GM23338 (cell line): ENCODE data around the gene RAX2. TPM values are rescaled to one million over a fixed set of nuclear protein-coding genes. Genes with fewer than 3 reads are reported as not detected.
A peak's percentile ranks its signal among the peaks of the same experiment; 100 is the strongest.

ENCODE experiments used
- ATAC-seq: fragments of 200-7000 bp; cut with Tn5 transposase; 3 replicates; pipeline ENCODE4 v1.9.1; 2020
- DNase-seq: peaks from one replicate; pipeline ENCODE4 v3.0.0-alpha.2; 2015; ENCODE audit warnings: low spot score
- H2AFZ ChIP-seq: fragments of 200-600 bp; sonication (generic); 2 replicates; pipeline ENCODE4 v1.8.0; 2016; ENCODE audit warnings: antibody characterized with exemption, mild to moderate bottlenecking, moderate library complexity
- H3F3A ChIP-seq: fragments of 200-600 bp; sonication (generic); replicated peaks from 2 replicates; pipeline ENCODE4 v1.8.0; 2017; ENCODE audit warnings: antibody characterized with exemption, mixed run types, low read depth
- H3K27ac ChIP-seq: fragments of 200-600 bp; sonication (generic); 2 replicates; pipeline ENCODE4 v1.6.1; 2016; ENCODE audit warnings: low read depth
- H3K27me3 ChIP-seq: fragments of 200-600 bp; sonication (generic); 2 replicates; pipeline ENCODE4 v1.8.0; 2016; ENCODE audit warnings: mild to moderate bottlenecking, mixed run types, moderate library complexity; ENCODE audit not compliant: insufficient read depth
- H3K36me3 ChIP-seq: fragments of 200-600 bp; sonication (generic); 2 replicates; pipeline ENCODE4 v1.8.0; 2016; ENCODE audit warnings: mild to moderate bottlenecking; ENCODE audit not compliant: insufficient read depth
- H3K4me1 ChIP-seq: fragments of 200-600 bp; sonication (generic); 2 replicates; pipeline ENCODE4 v1.8.0; 2016; ENCODE audit warnings: mild to moderate bottlenecking, moderate library complexity; ENCODE audit not compliant: insufficient read depth
- H3K4me2 ChIP-seq: fragments of 200-600 bp; sonication (generic); 2 replicates; pipeline ENCODE4 v1.7.1; 2017; ENCODE audit warnings: mixed run types
- H3K4me3 ChIP-seq: fragments of 200-600 bp; sonication (generic); 2 replicates; pipeline ENCODE4 v1.6.1; 2016; ENCODE audit warnings: mixed run types
- H3K79me2 ChIP-seq: fragments of 200-600 bp; sonication (generic); replicated peaks from 2 replicates; pipeline ENCODE4 v1.8.0; 2017; ENCODE audit warnings: mild to moderate bottlenecking; ENCODE audit not compliant: insufficient read depth
- H3K9me2 ChIP-seq: fragments of 200-600 bp; sonication (generic); 2 replicates; pipeline ENCODE4 v1.8.0; 2017; ENCODE audit not compliant: insufficient read depth
- H4K20me1 ChIP-seq: fragments of 200-600 bp; sonication (generic); replicated peaks from 2 replicates; pipeline ENCODE4 v1.8.0; 2017; ENCODE audit warnings: mild to moderate bottlenecking; ENCODE audit not compliant: insufficient read depth
- H3K27ac Mint-ChIP-seq: 2 replicates; pipeline ENCODE4 v1.8.0; 2020; ENCODE audit warnings: inconsistent platforms, mild to moderate bottlenecking, moderate library complexity, mixed read lengths
- H3K27me3 Mint-ChIP-seq: 3 replicates; pipeline ENCODE4 v1.8.0; 2022; ENCODE audit warnings: low read depth, mild to moderate bottlenecking, moderate library complexity, mixed read lengths, inconsistent platforms; ENCODE audit not compliant: insufficient read depth, poor library complexity
- H3K36me3 Mint-ChIP-seq: 3 replicates; pipeline ENCODE4 v1.8.0; 2021; ENCODE audit warnings: low read depth, mild to moderate bottlenecking, inconsistent platforms, moderate library complexity, mixed read lengths
- H3K4me1 Mint-ChIP-seq: 3 replicates; pipeline ENCODE4 v1.8.0; 2020; ENCODE audit warnings: mild to moderate bottlenecking, inconsistent platforms, mixed read lengths
- H3K4me3 Mint-ChIP-seq: 3 replicates; pipeline ENCODE4 v1.8.0; 2021; ENCODE audit warnings: moderate library complexity, mild to moderate bottlenecking, inconsistent platforms, mixed read lengths
- H3K9me3 Mint-ChIP-seq: 3 replicates; pipeline ENCODE4 v1.8.0; 2020; ENCODE audit warnings: moderate library complexity, mild to moderate bottlenecking, inconsistent platforms, mixed read lengths
- POLR2AphosphoS5 ChIP-seq: IDR thresholded peaks from 2 replicates; pipeline ENCODE4 v1.6.1; 2016; ENCODE audit warnings: antibody characterized with exemption, low read depth
- polyA plus RNA-seq: library from polyadenylated mRNA; unstranded; fragments of >200 nt; fragmentation: Nextera tagmentation; extraction: Ambion mirVana; gene quantifications from 2 replicates; pipeline ENCODE4 v1.2.1, GENCODE V29; 2016
- total RNA-seq: library from RNA; depleted of rRNA; stranded (reverse); fragments of >200 nt; shearing (Covaris generic); gene quantifications from 2 replicates; pipeline ENCODE4 v1.2.3, GENCODE V29; 2014
- TF ChIP-seq, protein P1 (sequence below): IDR thresholded peaks from 2 replicates; pipeline ENCODE4 v1.6.1; 2016; ENCODE audit warnings: antibody characterized with exemption
- TF ChIP-seq, protein P2 (sequence below): fragments of 250-450 bp; sonication (Bioruptor Pico); IDR thresholded peaks from 2 replicates; pipeline ENCODE4 v1.5.0; 2020; ENCODE audit warnings: mild to moderate bottlenecking, moderate library complexity
- TF ChIP-seq, protein P3 (sequence below), 2 experiments: fragments of 200-600 bp in 1 of 2; sonication (generic) in 1 of 2; conservative IDR thresholded peaks; 2 replicates each; pipeline versions ENCODE4 v1.5.1 to v1.6.1; 2016 to 2017; ENCODE audit warnings: antibody characterized with exemption in 2 of 2, low read depth in 2 of 2, mild to moderate bottlenecking in 2 of 2, moderate library complexity in 1 of 2
- TF ChIP-seq, protein P4 (sequence below): IDR thresholded peaks from one replicate; pipeline ENCODE4 v1.6.1; 2018; ENCODE audit warnings: antibody characterized with exemption; ENCODE audit not compliant: unreplicated experiment

Gene RAX2
- total and polyA plus RNA-seq, 2 experiments from 2014 or later = 0.13 TPM; not detected in 1

DNA sequence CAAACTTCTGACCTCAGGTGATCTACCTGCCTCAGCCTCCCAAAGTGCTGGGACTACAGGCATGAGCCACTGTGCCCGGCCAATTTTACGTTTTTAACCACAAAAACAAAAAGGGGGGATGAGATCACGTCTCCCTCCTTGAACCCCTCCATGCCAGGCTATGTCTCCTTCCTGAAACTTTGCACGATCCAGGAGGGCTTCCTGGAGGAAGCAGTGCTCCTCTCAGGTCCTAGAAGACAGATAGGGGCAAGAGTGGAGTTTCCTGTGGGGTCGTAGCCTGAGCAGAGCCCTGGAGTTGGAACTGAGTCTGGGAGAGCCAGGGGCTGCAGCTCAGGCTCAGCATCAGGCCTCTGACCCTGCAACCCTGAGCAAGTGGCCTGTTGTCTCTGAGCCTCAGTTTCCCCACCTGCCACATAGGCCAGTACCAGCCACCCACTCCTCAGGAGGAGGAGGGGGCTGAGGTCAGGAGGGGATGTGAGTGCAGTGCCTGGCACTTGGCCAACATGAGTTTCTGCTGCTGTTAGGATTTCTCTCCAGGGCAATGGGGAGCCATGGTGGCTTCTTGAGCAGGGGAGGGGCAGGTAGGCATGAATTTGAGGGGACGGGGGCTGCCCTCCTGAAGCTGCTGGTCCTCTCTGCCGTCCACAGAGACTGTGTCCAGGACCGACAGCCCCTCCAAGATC, 26.5 kb downstream of the RAX2 start:
- no peak for DNase-seq
- Mint-ChIP-seq H3K4me1 (no peaks in the 10 kb centered on the region), H3K27ac (no peak overlapping the region), H3K9me3 (no peaks in the 10 kb centered on the region), H3K27me3 (peaks cover 6% of the 10 kb centered on the region), H3K36me3 (peaks cover 7% of the 10 kb centered on the region; the same call in 2 of the 3 replicates), H3K4me3 (no peak overlapping the region)
- H3K4me3 ChIP-seq = no peak overlapping the region
- H2AFZ ChIP-seq = no peak overlapping the region
- no peak overlapping the region for H3K27ac ChIP-seq
- H3K4me1 ChIP-seq = no peaks in the 10 kb centered on the region
- no peak for ATAC-seq
- no peak overlapping the region for H3K4me2 ChIP-seq
- H3K27me3 ChIP-seq = no peaks in the 10 kb centered on the region
- H3K79me2 ChIP-seq = no peaks in the 10 kb centered on the region
- no peaks in the 10 kb centered on the region for H3K9me2 ChIP-seq
- H3F3A ChIP-seq = no peaks in the 10 kb centered on the region
- no peaks in the 10 kb centered on the region for H3K36me3 ChIP-seq
- no peaks in the 10 kb centered on the region for H4K20me1 ChIP-seq
- TF ChIP-seq POLR2AphosphoS5 = no peak
- TF ChIP-seq, protein P1, sequence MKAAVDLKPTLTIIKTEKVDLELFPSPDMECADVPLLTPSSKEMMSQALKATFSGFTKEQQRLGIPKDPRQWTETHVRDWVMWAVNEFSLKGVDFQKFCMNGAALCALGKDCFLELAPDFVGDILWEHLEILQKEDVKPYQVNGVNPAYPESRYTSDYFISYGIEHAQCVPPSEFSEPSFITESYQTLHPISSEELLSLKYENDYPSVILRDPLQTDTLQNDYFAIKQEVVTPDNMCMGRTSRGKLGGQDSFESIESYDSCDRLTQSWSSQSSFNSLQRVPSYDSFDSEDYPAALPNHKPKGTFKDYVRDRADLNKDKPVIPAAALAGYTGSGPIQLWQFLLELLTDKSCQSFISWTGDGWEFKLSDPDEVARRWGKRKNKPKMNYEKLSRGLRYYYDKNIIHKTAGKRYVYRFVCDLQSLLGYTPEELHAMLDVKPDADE = no peak

DNA sequence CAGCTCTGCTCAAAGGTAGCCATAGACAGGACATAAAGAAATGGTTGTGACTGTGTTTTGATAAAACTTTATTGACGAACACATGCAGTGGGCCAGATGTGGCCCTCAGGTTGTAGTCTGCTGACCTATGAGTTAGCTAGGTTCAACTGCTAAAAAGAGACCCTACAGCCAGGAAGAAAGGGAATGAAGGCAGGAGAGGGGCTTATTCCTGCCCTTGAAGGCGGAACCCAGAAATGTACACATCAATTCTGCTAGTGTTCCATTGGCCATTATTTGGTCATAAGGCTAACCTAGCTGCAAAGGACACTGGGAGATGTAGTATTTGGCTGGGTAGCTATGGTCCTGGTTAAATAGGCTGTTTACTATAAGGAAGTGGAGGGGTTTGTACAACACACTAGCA, 28.5 kb downstream of the RAX2 start:
- Histone ChIP-seq H3K9me2 (no peaks in the 10 kb centered on the region), H3F3A (no peaks in the 10 kb centered on the region), H3K27ac (no peak overlapping the region), H3K27me3 (no peaks in the 10 kb centered on the region), H3K4me2 (no peak overlapping the region), H3K4me1 (no peaks in the 10 kb centered on the region), H3K79me2 (no peaks in the 10 kb centered on the region), H4K20me1 (no peaks in the 10 kb centered on the region), H3K36me3 (no peaks in the 10 kb centered on the region), H2AFZ (0 out of 2 replicates have a peak overlapping the region, but pooled peaks have one; percentile 58), H3K4me3 (no peak overlapping the region)
- TF ChIP-seq, protein P2, sequence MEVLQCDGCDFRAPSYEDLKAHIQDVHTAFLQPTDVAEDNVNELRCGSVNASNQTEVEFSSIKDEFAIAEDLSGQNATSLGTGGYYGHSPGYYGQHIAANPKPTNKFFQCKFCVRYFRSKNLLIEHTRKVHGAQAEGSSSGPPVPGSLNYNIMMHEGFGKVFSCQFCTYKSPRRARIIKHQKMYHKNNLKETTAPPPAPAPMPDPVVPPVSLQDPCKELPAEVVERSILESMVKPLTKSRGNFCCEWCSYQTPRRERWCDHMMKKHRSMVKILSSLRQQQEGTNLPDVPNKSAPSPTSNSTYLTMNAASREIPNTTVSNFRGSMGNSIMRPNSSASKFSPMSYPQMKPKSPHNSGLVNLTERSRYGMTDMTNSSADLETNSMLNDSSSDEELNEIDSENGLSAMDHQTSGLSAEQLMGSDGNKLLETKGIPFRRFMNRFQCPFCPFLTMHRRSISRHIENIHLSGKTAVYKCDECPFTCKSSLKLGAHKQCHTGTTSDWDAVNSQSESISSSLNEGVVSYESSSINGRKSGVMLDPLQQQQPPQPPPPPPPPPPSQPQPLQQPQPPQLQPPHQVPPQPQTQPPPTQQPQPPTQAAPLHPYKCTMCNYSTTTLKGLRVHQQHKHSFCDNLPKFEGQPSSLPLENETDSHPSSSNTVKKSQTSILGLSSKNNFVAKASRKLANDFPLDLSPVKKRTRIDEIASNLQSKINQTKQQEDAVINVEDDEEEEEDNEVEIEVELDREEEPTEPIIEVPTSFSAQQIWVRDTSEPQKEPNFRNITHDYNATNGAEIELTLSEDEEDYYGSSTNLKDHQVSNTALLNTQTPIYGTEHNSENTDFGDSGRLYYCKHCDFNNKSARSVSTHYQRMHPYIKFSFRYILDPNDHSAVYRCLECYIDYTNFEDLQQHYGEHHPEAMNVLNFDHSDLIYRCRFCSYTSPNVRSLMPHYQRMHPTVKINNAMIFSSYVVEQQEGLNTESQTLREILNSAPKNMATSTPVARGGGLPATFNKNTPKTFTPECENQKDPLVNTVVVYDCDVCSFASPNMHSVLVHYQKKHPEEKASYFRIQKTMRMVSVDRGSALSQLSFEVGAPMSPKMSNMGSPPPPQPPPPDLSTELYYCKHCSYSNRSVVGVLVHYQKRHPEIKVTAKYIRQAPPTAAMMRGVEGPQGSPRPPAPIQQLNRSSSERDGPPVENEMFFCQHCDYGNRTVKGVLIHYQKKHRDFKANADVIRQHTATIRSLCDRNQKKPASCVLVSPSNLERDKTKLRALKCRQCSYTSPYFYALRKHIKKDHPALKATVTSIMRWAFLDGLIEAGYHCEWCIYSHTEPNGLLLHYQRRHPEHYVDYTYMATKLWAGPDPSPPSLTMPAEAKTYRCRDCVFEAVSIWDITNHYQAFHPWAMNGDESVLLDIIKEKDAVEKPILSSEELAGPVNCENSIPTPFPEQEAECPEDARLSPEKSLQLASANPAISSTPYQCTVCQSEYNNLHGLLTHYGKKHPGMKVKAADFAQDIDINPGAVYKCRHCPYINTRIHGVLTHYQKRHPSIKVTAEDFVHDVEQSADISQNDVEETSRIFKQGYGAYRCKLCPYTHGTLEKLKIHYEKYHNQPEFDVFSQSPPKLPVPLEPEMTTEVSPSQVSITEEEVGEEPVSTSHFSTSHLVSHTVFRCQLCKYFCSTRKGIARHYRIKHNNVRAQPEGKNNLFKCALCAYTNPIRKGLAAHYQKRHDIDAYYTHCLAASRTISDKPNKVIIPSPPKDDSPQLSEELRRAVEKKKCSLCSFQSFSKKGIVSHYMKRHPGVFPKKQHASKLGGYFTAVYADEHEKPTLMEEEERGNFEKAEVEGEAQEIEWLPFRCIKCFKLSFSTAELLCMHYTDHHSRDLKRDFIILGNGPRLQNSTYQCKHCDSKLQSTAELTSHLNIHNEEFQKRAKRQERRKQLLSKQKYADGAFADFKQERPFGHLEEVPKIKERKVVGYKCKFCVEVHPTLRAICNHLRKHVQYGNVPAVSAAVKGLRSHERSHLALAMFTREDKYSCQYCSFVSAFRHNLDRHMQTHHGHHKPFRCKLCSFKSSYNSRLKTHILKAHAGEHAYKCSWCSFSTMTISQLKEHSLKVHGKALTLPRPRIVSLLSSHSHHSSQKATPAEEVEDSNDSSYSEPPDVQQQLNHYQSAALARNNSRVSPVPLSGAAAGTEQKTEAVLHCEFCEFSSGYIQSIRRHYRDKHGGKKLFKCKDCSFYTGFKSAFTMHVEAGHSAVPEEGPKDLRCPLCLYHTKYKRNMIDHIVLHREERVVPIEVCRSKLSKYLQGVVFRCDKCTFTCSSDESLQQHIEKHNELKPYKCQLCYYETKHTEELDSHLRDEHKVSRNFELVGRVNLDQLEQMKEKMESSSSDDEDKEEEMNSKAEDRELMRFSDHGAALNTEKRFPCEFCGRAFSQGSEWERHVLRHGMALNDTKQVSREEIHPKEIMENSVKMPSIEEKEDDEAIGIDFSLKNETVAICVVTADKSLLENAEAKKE (CRISPR knock-in tag) = no peak
- TF ChIP-seq, protein P3, sequence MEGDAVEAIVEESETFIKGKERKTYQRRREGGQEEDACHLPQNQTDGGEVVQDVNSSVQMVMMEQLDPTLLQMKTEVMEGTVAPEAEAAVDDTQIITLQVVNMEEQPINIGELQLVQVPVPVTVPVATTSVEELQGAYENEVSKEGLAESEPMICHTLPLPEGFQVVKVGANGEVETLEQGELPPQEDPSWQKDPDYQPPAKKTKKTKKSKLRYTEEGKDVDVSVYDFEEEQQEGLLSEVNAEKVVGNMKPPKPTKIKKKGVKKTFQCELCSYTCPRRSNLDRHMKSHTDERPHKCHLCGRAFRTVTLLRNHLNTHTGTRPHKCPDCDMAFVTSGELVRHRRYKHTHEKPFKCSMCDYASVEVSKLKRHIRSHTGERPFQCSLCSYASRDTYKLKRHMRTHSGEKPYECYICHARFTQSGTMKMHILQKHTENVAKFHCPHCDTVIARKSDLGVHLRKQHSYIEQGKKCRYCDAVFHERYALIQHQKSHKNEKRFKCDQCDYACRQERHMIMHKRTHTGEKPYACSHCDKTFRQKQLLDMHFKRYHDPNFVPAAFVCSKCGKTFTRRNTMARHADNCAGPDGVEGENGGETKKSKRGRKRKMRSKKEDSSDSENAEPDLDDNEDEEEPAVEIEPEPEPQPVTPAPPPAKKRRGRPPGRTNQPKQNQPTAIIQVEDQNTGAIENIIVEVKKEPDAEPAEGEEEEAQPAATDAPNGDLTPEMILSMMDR (conservative IDR thresholded peaks at IDR 0.05; ENCODE audit: low read depth in 2 of 2) = no peak
- TF ChIP-seq, protein P4, sequence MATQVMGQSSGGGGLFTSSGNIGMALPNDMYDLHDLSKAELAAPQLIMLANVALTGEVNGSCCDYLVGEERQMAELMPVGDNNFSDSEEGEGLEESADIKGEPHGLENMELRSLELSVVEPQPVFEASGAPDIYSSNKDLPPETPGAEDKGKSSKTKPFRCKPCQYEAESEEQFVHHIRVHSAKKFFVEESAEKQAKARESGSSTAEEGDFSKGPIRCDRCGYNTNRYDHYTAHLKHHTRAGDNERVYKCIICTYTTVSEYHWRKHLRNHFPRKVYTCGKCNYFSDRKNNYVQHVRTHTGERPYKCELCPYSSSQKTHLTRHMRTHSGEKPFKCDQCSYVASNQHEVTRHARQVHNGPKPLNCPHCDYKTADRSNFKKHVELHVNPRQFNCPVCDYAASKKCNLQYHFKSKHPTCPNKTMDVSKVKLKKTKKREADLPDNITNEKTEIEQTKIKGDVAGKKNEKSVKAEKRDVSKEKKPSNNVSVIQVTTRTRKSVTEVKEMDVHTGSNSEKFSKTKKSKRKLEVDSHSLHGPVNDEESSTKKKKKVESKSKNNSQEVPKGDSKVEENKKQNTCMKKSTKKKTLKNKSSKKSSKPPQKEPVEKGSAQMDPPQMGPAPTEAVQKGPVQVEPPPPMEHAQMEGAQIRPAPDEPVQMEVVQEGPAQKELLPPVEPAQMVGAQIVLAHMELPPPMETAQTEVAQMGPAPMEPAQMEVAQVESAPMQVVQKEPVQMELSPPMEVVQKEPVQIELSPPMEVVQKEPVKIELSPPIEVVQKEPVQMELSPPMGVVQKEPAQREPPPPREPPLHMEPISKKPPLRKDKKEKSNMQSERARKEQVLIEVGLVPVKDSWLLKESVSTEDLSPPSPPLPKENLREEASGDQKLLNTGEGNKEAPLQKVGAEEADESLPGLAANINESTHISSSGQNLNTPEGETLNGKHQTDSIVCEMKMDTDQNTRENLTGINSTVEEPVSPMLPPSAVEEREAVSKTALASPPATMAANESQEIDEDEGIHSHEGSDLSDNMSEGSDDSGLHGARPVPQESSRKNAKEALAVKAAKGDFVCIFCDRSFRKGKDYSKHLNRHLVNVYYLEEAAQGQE = no peak
- DNase-seq = peak; percentile 44
- Mint-ChIP-seq H3K4me1 (no peaks in the 10 kb centered on the region), H3K4me3 (no peak overlapping the region), H3K9me3 (no peaks in the 10 kb centered on the region), H3K27ac (no peak overlapping the region), H3K27me3 (peaks cover 4% of the 10 kb centered on the region), H3K36me3 (no peaks in the 10 kb centered on the region)
- peak; percentile 66; the same call in 2 of the 3 replicates for ATAC-seq
